MM.1S (cell line): Measurements from ENCODE around the gene GDF9.

Experiments
- DNase-seq: peaks from one replicate; pipeline ENCODE4 v3.0.0-alpha.2; 2015
- H2AFZ ChIP-seq: fragments of 300-600 bp; sonication (generic); 2 replicates; pipeline ENCODE4 v1.6.0; 2016; ENCODE audit warnings: antibody characterized with exemption, low read length
- H3F3A ChIP-seq: fragments of 300-600 bp; sonication (generic); 2 replicates; pipeline ENCODE4 v1.6.1; 2016; ENCODE audit warnings: mild to moderate bottlenecking, antibody characterized with exemption, low read length, moderate library complexity, mixed read lengths; ENCODE audit not compliant: insufficient read depth
- H3K27ac ChIP-seq: fragments of 300-600 bp; sonication (generic); 2 replicates; pipeline ENCODE4 v1.5.1; 2016; ENCODE audit warnings: mild to moderate bottlenecking, low read length
- H3K27me3 ChIP-seq: fragments of 300-600 bp; sonication (generic); replicated peaks from 2 replicates; pipeline ENCODE4 v1.6.0; 2016; ENCODE audit warnings: low read length; ENCODE audit not compliant: insufficient read depth
- H3K36me3 ChIP-seq: fragments of 300-600 bp; sonication (generic); replicated peaks from 2 replicates; pipeline ENCODE4 v1.6.1; 2016; ENCODE audit warnings: mild to moderate bottlenecking, low read length, mixed read lengths; ENCODE audit not compliant: insufficient read depth
- H3K4me1 ChIP-seq: fragments of 300-600 bp; sonication (generic); 2 replicates; pipeline ENCODE4 v1.6.1; 2016; ENCODE audit warnings: low read length, mixed read lengths
- H3K4me2 ChIP-seq: fragments of 300-600 bp; sonication (generic); 2 replicates; pipeline ENCODE4 v1.6.0; 2016; ENCODE audit warnings: low read depth, low read length
- H3K4me3 ChIP-seq: fragments of 300-600 bp; sonication (generic); 2 replicates; pipeline ENCODE4 v1.5.1; 2016; ENCODE audit warnings: low read length, mixed read lengths
- H3K79me2 ChIP-seq: fragments of 300-600 bp; sonication (generic); 2 replicates; pipeline ENCODE4 v1.6.1; 2016; ENCODE audit warnings: mixed run types, low read length, mixed read lengths
- H3K9ac ChIP-seq: fragments of 300-600 bp; sonication (generic); 2 replicates; pipeline ENCODE4 v1.6.1; 2016; ENCODE audit warnings: low read length, mixed read lengths
- H3K9me2 ChIP-seq: fragments of 300-600 bp; sonication (generic); replicated peaks from 2 replicates; pipeline ENCODE4 v1.6.1; 2016; ENCODE audit warnings: mild to moderate bottlenecking, low read length, mixed read lengths; ENCODE audit not compliant: insufficient read depth
- H3K9me3 ChIP-seq: fragments of 300-600 bp; sonication (generic); replicated peaks from 2 replicates; pipeline ENCODE4 v1.6.1; 2016; ENCODE audit warnings: mild to moderate bottlenecking, low read length, mixed read lengths; ENCODE audit not compliant: insufficient read depth
- H4K20me1 ChIP-seq: fragments of 300-600 bp; sonication (generic); 2 replicates; pipeline ENCODE4 v1.6.1; 2016; ENCODE audit warnings: mild to moderate bottlenecking, low read length, moderate library complexity, mixed read lengths; ENCODE audit not compliant: insufficient read depth
- CTCF ChIP-seq: fragments of 300-600 bp; sonication (generic); IDR thresholded peaks from 2 replicates; pipeline ENCODE4 v1.5.1; 2016; ENCODE audit warnings: antibody characterized with exemption, low read length, mixed read lengths
- EZH2 ChIP-seq: fragments of 300-600 bp; sonication (generic); optimal IDR thresholded peaks from 2 replicates; pipeline ENCODE3; 2017; ENCODE audit warnings: low read depth, mild to moderate bottlenecking, antibody characterized with exemption, low read length, mixed read lengths
- EZH2phosphoT487 ChIP-seq: fragments of 300-600 bp; sonication (generic); IDR thresholded peaks from 2 replicates; pipeline ENCODE4 v1.6.1; 2018; ENCODE audit warnings: antibody characterized with exemption, low read length

GDF9 gene

GRCh38 chr5:132854301-132854700, 12.0 kb downstream of the GDF9 start:
- Histone ChIP-seq H3K27me3 (no peaks in the 10 kb centered on the region), H4K20me1 (no peaks in the 10 kb centered on the region), H3K9me2 (no peaks in the 10 kb centered on the region), H3F3A (no peaks in the 10 kb centered on the region), H3K9me3 (no peaks in the 10 kb centered on the region), H2AFZ (no peak overlapping the region), H3K4me2 (no peak overlapping the region), H3K4me1 (no peaks in the 10 kb centered on the region), H3K27ac (no peak overlapping the region), H3K4me3 (no peak overlapping the region), H3K79me2 (no peaks in the 10 kb centered on the region), H3K9ac (no peak overlapping the region), H3K36me3 (no peaks in the 10 kb centered on the region)
- TF ChIP-seq CTCF (no peak), EZH2phosphoT487 (no peak), EZH2 (no peak)
- no peak for DNase-seq

- H3K9me2 ChIP-seq: no peaks in the 10 kb centered on the region
- TF ChIP-seq CTCF (no peak), EZH2phosphoT487 (no peak), EZH2 (no peak)
- no peaks in the 10 kb centered on the region for H3K79me2 ChIP-seq
- DNase-seq: no peak
- H3F3A ChIP-seq: no peaks in the 10 kb centered on the region
- H4K20me1 ChIP-seq: no peaks in the 10 kb centered on the region
- no peak overlapping the region for H3K4me2 ChIP-seq
- no peak overlapping the region for H3K9ac ChIP-seq
- H3K9me3 ChIP-seq: no peaks in the 10 kb centered on the region
- no peaks in the 10 kb centered on the region for H3K4me1 ChIP-seq
- no peak overlapping the region for H2AFZ ChIP-seq
- no peaks in the 10 kb centered on the region for H3K36me3 ChIP-seq
- H3K27me3 ChIP-seq: no peaks in the 10 kb centered on the region
- no peak overlapping the region for H3K27ac ChIP-seq
- H3K4me3 ChIP-seq: no peak overlapping the region
Observed at GRCh38 chr5:132853790-132854189, 12.5 kb downstream of the GDF9 start.

GRCh38 chr5:132853323-132853722, 12.9 kb downstream of the GDF9 start:
- H4K20me1 ChIP-seq: no peaks in the 10 kb centered on the region

More at GRCh38 chr5:132853323-132853722, 12.9 kb downstream of the GDF9 start:
- Histone ChIP-seq H2AFZ (no peak overlapping the region), H3K4me1 (no peaks in the 10 kb centered on the region), H3K4me3 (no peak overlapping the region), H3K27ac (no peak overlapping the region), H3K9ac (no peak overlapping the region), H3K36me3 (no peaks in the 10 kb centered on the region), H3K27me3 (no peaks in the 10 kb centered on the region), H3K9me2 (no peaks in the 10 kb centered on the region), H3K79me2 (no peaks in the 10 kb centered on the region), H3K4me2 (no peak overlapping the region), H3F3A (no peaks in the 10 kb centered on the region), H3K9me3 (no peaks in the 10 kb centered on the region)
- no peak for DNase-seq
- TF ChIP-seq EZH2 (no peak), EZH2phosphoT487 (no peak), CTCF (no peak)
